ENCODE data around the gene MAGI2.

Gene MAGI2

GRCh38 chr7:78959477-78959876, 494.0 kb downstream of the MAGI2 start:
- H3K27ac ChIP-seq, result no peak overlapping the region
- TF ChIP-seq CTCF (conservative IDR thresholded peaks at IDR 0.05), result no peak

GRCh38 chr7:78955329-78955728, 498.1 kb downstream of the MAGI2 start:
- no peak overlapping the region for H3K27ac ChIP-seq
- TF ChIP-seq CTCF (conservative IDR thresholded peaks at IDR 0.05), result no peak

GRCh38 chr7:78953726-78954363, 499.6 kb downstream of the MAGI2 start:
- no peak overlapping the region for H3K27ac ChIP-seq
- TF ChIP-seq CTCF (conservative IDR thresholded peaks at IDR 0.05), result no peak

- no peak overlapping the region for H3K27ac ChIP-seq
- no peak for TF ChIP-seq CTCF (conservative IDR thresholded peaks at IDR 0.05)
Measured at GRCh38 chr7:78953090-78953489, 500.4 kb downstream of the MAGI2 start.

GRCh38 chr7:78939669-78940068, 513.8 kb downstream of the MAGI2 start:
- no peak for TF ChIP-seq CTCF (conservative IDR thresholded peaks at IDR 0.05)
- H3K27ac ChIP-seq, result no peak overlapping the region

GRCh38 chr7:78924581-78924980, 528.9 kb downstream of the MAGI2 start:
- H3K27ac ChIP-seq, result no peak overlapping the region
- TF ChIP-seq CTCF (conservative IDR thresholded peaks at IDR 0.05), result peak; percentile 53

GRCh38 chr7:78912781-78913180, 540.7 kb downstream of the MAGI2 start:
- TF ChIP-seq CTCF (conservative IDR thresholded peaks at IDR 0.05), result no peak
- no peak overlapping the region for H3K27ac ChIP-seq
